GM21619 (cell line): ENCODE data around the gene BAHCC1.
"Not testable (repeated sequence)": the region's sequence is repeated elsewhere in the genome, so short reads cannot be mapped to it uniquely, and the experiment has no call there.

Experiments
- ATAC-seq: cut with Tn5 transposase; IDR thresholded peaks from one replicate; pipeline ENCODE4 v1.9.1; 2021; ENCODE audit not compliant: unreplicated experiment

BAHCC1 gene

DNA sequence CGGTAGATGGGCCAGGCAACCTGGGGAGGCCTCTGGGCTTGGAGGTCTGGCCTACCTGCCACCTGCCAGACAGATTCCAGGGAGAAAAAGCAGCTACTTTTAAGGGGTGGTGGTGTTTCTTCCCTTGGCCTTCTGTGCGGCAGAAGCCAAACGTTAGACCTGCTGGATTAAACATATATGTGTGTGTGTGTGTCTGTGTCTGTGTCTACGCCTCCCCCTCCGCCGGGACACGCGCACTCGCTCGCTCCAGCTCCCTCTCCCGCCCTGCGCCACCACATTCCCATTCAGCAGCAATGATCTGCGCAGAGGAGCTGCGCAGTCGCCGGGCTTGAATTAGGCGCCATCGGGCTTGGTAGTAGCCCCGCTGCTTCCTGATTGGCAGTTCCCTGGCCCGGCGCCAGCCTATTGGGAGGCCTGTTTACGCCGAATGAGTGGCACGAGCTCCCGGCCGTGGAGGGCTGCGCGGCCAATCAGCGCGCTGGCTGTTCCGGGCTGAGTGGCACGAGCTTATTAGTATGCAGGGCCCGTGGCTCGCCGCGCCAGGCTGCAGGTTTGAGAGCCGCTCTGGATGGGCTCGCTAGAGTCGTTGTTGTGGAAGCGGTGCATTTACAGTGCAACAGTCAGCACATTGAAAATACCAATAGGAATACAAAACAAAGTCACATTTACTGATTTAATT, at the start of gene BAHCC1:
TSS of gene BAHCC1 (plus strand) at position 537 of the 679 bp plus-strand sequence. CDS start 4,283 bp downstream, outside the sequence.
- ATAC-seq = no peak

DNA sequence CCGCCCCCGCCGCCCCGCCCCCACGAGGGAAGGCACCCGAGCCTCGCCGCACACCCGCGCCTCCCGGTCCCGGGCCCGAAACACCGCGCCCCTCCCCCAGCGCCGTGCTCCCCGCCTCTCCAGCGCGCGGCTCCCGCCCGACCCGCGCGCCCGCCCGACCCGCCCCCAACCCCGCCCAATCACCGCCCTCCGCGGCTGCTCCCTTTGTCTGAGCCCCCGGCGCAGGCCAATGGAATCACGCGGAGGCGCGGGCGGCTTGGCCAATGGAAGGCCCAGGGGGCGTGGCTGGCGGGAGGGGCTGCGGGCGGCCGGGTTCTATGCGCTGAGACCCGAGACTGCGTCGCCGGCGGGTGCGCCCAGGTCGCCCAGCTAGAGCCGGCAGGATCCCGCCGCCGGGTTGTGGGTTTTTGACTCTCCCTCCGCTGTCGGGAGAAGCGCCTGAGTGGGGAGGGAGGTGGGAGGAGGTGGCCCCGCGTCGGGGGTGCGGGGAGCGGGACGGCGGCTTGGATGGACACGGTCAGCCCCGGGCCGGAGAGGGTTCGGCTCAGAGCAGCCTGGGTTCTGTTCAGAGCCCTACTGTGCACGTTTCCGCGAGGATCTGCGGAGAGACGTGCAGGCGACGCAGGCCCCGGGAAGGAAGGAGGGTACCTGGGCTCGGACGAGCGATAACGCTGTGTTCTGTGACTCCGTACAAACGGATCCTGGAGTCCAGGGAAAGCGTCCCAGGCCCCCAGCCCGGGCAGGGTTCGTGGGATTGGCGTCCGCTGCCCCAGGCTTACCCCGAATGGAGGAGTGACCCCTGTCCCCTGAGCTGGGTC, 49.0 kb upstream of the BAHCC1 start:
- ATAC-seq = peak; percentile 77

DNA sequence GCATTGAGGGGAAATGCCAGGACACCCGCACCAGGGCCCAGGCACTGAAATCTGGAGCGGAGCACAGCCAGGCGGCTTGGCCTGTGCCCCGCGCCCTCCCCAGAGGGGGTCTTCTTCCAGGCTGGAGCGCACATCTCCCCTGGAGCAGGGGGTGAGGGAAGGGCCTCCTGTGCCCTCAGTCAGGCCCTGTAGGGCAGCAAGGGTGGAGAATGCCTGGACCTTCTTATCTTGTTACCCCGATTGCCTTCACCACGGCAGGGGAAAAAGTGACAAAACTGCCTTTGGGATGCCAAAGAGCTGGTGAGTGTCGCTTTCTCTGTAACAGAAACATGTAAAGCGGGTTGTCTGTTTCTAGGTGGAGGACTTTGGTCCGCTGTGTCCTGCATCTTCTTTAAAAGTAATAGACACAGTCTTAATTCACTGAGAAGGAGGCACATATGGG, 48.3 kb upstream of the BAHCC1 start:
- ATAC-seq = no peak

DNA sequence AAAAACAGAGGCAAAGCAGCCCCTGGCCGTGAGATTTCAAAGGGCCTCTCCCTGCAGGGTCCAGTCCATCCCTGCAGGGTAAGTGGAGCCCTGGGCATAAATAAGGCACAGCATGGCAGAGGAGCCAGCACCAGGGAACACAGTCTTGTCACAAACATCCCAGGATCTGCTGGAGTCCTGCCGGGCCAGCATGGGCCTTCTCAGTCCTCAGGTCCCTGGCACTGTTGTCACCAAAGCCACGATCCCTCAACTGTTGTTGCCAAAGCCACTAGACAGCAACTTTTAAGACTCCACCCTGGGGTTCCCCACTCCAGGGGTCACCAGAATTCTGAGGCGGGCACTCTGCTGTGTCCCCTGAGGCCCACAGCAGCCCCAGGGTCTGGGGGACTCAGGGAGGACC, 47.8 kb upstream of the BAHCC1 start:
- no peak for ATAC-seq

DNA sequence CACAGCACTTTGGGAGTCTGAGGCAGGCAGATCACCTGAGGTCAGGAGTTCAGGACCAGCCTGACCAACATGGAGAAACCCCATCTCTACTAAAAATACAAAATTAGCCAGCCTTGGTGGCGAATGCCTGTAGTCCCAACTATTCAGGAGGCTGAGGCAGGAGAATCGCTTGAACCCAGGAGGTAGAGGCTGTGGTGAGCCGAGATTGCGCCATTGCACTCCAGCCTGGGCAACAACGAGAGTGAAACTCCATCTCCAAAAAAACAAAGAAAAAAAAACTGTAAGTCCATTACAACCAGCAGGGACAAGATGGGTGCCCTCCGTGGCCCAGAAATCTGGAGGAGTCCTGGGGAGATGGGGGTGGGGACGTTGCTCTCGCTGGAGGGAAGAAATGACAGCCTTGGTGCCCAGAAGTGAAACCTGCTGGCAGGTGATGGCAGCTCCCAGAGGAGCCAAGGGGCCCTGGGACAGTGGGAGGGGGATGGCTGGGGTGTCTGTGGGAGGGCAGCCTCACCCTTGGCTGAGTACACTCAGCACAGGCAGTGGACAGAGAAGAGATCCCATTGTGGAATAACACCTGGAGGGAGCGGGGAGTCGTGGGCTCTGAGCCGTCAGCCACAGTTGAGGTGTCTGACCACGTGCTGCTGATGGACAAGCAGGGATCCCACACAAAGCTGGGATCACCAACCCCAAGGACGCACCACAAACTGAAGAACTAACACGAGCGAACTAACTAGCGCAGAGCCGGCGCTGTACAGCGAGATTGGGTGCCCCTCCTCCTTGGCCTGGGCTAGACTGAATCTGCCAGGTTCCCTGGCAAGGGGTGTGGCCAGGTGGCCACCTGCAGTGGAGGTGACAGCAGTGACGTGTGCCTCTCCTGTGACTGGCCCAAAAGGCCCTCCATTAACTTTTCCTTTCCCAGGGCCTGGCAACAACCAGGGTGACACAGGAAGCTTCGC, 46.9 kb upstream of the BAHCC1 start:
- ATAC-seq = no peak

DNA sequence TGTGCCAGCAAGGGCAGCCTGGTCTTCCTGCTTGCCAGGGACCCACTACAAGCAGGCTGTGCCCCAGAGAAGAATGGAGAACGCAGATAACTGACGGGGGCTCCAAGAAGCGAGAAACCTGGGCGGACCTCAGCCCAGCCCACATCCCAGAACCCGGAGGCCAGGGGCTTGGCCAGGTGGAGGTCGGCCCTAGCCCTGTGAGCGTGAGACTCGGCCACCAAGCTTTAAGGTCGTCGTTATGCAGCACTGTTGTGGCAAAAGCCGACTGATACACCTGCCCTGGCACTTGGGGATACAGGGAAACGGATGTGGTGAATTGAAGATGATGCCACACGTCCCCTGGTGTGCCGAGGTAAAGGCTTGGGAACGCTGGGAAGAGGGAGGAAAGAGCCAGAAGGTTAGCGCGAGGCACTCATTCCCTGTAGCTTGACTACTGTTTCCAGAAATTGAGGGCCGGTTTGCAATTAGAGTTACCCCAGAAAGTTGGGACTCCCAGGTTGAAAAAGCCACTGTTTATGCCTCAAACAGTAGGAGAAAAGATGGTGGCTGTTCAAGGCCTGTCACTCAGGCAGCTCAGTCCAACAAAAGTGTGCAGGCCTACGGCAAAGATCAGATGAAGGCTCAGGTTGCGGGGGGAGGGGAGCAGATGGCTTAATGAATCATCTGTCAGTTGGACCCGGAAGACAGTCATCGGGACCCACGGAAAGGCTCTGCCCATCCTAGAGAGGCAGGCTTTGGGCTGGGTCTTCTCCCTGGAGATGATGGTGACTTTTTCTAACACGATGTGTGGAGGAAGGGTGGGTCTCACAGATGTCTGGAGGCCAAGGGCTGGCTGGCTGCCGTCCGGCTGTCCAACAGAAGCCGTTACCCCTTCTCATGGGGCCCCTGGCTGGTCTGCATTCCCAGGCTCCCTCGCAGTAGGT, 45.6 kb upstream of the BAHCC1 start:
- no peak for ATAC-seq

DNA sequence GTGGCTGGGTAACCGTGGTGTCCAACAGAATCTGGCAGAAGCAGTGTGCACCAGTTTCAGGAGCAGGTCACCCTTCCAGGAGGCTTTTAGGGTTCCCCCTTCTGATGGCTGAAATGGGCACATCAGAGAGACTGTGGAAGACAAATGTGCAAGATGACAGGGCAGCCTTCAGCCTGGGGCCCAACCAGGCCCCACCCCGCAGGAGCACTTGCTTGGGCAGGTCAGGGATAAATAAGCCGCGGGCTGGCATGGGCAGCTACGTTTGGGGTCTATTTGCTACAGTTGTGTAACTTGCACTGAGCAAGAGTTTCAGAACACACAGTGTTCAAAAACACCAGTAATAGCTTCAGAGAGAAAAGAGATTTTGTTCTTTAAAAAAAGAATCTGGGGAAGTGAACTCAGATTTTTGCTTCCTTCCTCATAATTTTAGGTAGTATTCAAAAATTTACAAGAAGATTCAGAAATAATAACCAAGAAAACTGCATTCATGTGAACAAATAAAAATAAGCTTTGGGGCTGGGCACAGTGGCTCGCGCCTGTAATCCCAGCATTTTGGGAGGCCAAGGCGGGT, 44.9 kb upstream of the BAHCC1 start:
- no peak for ATAC-seq

DNA sequence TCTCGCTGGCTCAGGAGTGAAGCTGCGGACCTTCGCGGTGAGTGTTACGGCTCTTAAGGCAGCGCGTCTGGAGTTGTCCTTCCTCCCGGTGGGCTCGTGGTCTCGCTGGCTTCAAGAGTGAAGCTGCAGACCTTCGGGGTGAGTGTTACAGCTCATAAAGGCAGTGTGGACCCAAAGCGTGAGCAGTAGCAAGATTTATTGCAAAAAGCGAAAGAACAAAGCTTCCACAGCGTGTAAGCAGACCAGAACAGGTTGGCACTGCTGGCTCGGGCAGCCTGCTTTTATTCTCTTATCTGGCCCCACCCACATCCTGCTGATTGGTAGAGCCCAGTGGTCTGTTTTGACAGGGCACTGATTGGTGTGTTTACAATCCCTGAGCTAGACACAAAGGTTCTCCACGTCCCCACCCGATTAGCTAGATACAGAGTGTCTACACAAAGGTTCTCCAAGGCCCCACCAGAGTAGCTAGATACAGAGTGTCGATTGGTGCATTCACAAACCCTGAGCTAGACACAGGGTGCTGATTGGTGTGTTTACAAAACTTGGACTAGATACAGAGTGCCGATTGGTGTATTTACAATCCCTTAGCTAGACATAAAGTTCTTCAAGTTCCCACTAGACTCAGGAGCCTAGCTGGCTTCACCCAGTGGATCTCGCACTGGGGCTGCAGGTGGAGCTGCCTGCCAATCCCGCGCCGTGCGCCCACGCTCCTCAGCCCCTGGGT, 43.8 kb upstream of the BAHCC1 start:
- ATAC-seq = not testable (repeated sequence)

DNA sequence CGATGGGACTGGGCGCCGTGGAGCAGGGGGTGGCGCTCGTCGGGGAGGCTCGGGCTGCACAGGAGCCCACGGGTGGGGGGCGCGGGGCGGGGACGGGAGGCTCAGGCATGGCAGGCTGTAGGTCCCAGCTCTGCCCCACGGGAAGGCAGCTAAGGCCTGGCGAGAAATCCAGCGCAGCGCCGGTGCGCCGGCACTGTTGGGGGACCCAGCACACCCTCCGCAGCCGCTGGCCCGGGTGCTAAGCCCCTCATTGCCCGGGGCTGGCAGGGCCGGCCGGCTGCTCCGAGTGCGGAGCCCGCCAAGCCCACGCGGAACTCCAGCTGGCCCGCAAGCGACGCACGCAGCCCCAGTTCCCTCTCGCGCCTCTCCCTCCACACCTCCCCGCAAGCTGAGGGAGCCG, 43.2 kb upstream of the BAHCC1 start:
- not testable (repeated sequence) for ATAC-seq

DNA sequence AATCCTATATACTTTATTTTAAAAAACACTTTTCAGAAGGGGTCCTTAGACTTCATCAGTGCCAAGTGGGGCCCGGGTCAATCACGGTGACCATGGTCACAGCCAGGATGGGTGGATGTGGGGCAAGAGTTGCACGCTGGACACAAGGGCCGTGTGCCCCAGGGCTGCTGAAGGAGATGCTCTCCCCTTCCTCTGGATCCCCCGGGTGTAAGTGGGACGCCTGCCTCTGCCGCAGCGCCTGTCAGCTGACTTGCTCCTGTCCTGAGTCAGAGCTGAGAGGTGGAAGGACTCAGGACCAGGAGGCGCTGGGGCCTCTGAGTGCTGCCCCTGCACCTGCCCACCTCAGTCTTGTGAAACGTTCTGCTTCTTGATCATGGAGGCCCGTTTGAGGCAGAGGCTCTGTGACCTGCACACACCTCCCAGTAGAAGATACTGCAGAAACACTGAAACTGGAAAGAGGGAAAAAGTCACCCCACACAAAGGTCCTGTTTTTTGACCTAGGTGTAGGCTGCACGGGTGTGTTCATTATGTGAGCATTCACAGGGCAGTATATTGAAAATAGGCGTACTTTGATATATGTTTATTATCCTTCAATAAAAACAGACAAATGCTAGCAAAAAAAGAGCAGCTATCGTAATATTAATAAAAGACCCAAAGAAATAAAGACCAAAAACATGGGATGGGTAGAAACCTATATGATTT, 40.9 kb upstream of the BAHCC1 start:
- ATAC-seq = no peak

DNA sequence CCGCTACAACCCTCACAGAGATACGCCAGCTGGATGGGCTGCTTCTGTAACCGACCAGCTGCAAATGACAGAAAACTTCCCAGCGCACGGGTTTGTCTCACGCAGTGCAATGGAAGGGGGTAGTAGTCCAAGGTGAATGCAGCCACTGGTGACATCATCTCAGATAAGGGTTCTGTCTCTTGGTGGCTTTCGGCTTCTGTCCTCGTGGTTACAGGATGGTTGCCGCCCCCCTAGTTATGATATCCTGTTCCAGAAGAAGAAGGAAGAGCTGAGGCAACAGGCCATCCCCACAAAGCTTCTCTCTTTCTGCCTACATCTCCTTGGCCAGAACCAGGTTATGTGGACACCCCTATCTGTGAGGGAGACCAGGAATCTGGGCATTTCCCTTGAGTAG, 40.3 kb upstream of the BAHCC1 start:
- ATAC-seq = no peak

DNA sequence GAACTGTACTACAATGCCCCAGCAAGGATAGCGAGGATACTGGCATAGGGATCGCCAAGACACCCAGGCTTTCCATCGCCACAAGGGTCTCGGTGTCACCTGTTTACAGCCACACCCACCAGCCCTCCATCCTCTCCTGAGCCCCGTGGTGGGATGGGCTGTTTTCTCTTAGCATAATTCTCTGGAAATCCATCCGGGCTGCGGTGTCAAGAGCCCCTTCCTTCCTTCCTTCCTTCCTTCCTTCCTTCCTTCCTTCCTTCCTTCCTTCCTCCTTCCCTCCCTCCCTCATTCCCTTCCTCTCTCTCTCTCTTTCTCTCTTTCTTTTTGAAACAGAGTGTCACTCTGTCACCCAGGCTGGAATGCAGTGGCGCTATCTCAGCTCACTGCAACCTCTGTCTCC, 36.0 kb upstream of the BAHCC1 start:
- no peak for ATAC-seq

DNA sequence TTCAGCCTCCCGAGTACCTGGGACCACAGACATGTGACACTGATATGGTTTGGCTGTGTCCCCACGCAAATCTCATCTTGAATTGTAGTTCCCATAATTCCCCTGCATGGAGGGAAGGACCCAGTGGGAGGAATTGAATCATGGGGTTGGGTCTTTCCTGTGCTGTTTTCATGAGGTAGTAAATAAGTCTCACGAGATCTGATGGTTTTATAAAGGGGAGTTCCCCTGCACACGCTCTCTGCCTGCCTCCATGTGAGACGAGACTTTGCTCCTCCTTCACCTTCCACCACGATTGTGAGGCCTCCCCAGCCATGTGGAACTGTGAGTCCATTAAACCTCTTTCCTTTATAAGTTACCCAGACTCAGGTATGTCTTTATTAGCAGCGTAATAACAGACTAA, 33.3 kb upstream of the BAHCC1 start:
- not testable (repeated sequence) for ATAC-seq

DNA sequence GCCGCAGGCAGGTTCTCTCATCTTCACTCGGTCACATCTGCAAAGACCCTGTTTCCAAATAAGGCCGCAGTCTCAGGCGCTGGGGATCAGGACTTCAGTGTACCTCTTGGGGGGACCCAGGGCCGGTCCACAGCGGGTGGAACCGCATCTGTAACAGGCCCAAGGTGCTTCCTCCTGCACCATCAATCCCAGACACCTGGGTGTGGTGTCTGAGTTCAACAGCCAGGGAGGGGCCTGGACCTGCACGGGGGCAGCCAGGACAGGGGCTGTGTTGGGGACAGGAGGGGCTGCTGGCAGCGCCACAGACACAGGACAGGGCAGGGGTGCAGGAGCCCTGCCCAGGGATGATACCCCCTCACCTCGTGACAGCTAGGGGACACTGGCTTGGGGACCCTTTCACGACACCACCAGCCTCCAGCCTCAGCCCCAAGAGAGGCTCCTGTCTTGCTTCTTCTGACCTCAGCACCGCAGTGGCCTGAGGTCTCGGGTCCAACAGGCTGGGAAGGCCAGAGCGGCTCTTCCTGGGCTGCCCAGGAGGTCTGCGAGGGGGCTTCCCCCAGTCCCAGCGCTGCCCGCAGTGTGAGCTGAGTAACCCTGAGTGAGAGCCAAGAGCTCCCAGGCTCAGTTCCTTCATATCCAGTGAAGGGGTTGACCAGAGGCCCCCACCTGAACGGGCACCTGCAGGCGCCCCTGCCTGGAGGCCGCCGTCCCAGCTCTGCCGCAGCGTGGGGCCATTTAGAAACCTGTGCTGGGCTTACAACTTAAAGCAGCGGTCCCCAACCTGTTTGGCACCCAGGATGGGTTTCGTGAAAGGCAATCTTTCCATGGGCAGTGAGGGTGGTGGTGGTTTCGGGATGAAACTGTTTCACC, 30.7 kb upstream of the BAHCC1 start:
- ATAC-seq = no peak

DNA sequence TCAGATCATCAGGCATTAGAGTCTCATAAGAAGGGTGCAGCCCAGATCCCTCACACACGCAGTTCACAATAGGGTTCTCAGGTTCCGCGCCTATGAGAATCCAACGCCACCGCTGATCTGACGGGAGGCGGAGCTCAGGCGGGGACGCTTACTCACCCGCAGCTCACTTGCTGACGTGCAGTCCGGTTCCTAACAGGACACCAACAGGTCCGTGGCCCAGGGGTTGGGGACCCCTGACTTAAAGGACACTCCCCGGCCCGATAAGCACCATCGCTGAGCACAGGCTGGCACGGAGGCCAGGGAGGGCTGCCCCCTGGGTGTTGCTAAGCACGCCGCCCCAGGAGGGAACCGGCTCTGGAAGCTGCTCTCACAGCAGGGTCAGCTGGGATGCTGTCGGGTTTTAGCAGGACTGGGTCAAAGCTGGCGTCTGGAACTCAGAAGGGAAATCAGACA, 30.1 kb upstream of the BAHCC1 start:
- no peak for ATAC-seq

DNA sequence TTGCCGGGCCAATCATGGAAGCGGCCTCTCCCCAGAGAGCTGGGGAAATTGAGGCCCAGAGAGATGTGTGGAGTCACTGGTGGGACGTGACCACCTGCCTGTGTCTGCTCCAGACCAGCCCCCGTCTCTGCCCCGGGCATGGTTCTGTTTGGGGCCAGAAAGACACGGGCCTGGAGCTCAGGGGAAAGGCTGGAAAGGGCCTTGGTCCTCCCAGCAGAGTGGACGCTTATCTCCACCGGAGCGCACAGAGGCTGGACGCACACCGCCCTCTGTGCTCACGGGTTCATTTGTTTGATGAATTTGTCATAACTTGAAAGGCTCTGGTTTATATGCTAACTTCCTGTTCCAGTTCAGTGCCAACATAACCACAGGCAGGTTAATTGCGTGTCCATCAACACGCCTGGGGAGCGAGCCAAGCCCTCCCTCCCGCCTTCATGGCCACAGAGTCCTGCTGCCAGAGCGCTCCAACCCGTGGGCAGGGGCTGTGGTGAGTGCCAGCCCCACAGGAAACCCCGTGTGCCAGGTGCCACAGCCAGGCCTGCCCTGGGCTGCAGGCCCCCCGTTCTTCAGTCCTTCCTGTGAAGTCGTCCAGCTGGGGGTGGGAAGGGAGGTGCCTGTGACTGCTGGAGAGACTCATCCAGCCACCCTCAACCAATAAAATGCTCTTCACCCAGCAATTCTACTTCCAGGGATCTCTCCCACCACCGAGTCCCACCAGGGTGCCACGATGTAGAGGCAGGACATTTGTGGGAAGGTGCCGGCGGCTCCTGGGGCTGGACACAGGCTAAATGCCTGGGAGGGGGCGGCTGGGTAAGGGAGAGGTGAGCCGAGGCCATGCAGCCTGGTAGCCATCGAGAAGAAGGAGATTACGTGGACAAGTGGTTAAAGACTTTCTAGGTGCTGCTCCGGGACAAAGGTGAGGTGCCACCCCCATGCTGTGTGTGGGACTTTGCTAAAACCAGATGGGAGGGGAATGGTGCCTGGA, 29.4 kb upstream of the BAHCC1 start:
- ATAC-seq = no peak
